GM19463 (cell line): ENCODE measurements around the gene SCUBE1.

Experiments
- ATAC-seq: cut with Tn5 transposase; IDR thresholded peaks from one replicate; pipeline ENCODE4 v1.9.1; 2021; ENCODE audit warnings: mild to moderate bottlenecking, moderate library complexity; ENCODE audit not compliant: unreplicated experiment

Gene SCUBE1

GRCh38 chr22:43241699-43242386, 101.3 kb downstream of the SCUBE1 start:
- no peak for ATAC-seq

GRCh38 chr22:43241138-43241597, 102.0 kb downstream of the SCUBE1 start:
- no peak for ATAC-seq

- ATAC-seq, result no peak
These were observed 102.6 kb downstream of the SCUBE1 start for GRCh38 chr22:43240614-43241013.

GRCh38 chr22:43239956-43240355, 103.2 kb downstream of the SCUBE1 start:
- no peak for ATAC-seq

- no peak for ATAC-seq
These were observed 103.9 kb downstream of the SCUBE1 start for GRCh38 chr22:43239193-43239780.

GRCh38 chr22:43238526-43239006, 104.6 kb downstream of the SCUBE1 start:
- ATAC-seq, result no peak

- ATAC-seq, result no peak
These were observed 105.9 kb downstream of the SCUBE1 start for GRCh38 chr22:43237280-43237679.

- ATAC-seq, result no peak
These were observed 106.6 kb downstream of the SCUBE1 start for GRCh38 chr22:43236411-43237166.

GRCh38 chr22:43235445-43236409, 107.4 kb downstream of the SCUBE1 start:
- no peak for ATAC-seq

- no peak for ATAC-seq
These were observed 108.7 kb downstream of the SCUBE1 start for GRCh38 chr22:43234264-43234988.

- no peak for ATAC-seq
These were observed 109.6 kb downstream of the SCUBE1 start for GRCh38 chr22:43233529-43233928.

GRCh38 chr22:43232445-43232844, 110.7 kb downstream of the SCUBE1 start:
- no peak for ATAC-seq

- no peak for ATAC-seq
These were observed 111.5 kb downstream of the SCUBE1 start for GRCh38 chr22:43231724-43232034.

GRCh38 chr22:43230971-43231723, 112.0 kb downstream of the SCUBE1 start:
- no peak for ATAC-seq

- ATAC-seq, result no peak
These were observed 112.6 kb downstream of the SCUBE1 start for GRCh38 chr22:43230571-43230970.

GRCh38 chr22:43228863-43229262, 114.3 kb downstream of the SCUBE1 start:
- no peak for ATAC-seq

GRCh38 chr22:43228330-43228729, 114.8 kb downstream of the SCUBE1 start:
- ATAC-seq, result no peak

- ATAC-seq, result no peak
These were observed 115.9 kb downstream of the SCUBE1 start for GRCh38 chr22:43227239-43227630.
